HL-60 (cell line): ENCODE data around the gene FHL2.

ENCODE experiments used
- DNase-seq, 2 experiments: peaks; one replicate each; pipeline ENCODE4 v3.0.0-alpha.2; 2010 to 2020; ENCODE audit warnings: low read depth in 1 of 2, low spot score in 1 of 2
- H3K27ac ChIP-seq: fragments of 250-450 bp; sonication (Bioruptor Pico); replicated peaks from 2 replicates; pipeline ENCODE4 v1.5.1; 2020; ENCODE audit warnings: mild to moderate bottlenecking, moderate library complexity
- H3K27me3 ChIP-seq: fragments of 250-450 bp; sonication (Bioruptor Pico); 2 replicates; pipeline ENCODE4 v1.5.1; 2021; ENCODE audit warnings: mild to moderate bottlenecking, moderate library complexity; ENCODE audit not compliant: insufficient read depth, poor library complexity, severe bottlenecking
- H3K4me3 ChIP-seq: replicated peaks from 2 replicates; pipeline ENCODE4 v1.5.1; 2011; ENCODE audit warnings: mild to moderate bottlenecking, control low read depth, low read length; ENCODE audit not compliant: insufficient read depth
- CTCF ChIP-seq: IDR thresholded peaks from one replicate; pipeline ENCODE4 v1.5.1; 2011; ENCODE audit warnings: low read length, control low read depth, inconsistent platforms; ENCODE audit not compliant: insufficient read depth
- GABPA ChIP-seq: IDR thresholded peaks from 2 replicates; pipeline ENCODE4 v1.6.1; 2012; ENCODE audit warnings: low read depth
- POLR2AphosphoS5 ChIP-seq: IDR thresholded peaks from 2 replicates; pipeline ENCODE4 v1.6.1; 2012; ENCODE audit warnings: low read depth
- REST ChIP-seq: IDR thresholded peaks from 2 replicates; pipeline ENCODE4 v1.6.1; 2012; ENCODE audit warnings: low read depth; ENCODE audit not compliant: insufficient replicate concordance
- SPI1 ChIP-seq: IDR thresholded peaks from 2 replicates; pipeline ENCODE4 v1.6.1; 2012; ENCODE audit warnings: low read depth, mild to moderate bottlenecking, borderline replicate concordance

FHL2 gene

GRCh38 chr2:105442721-105443120 lies 43.9 kb upstream of the FHL2 start:
- Histone ChIP-seq H3K27me3 (no peaks in the 10 kb centered on the region), H3K4me3 (no peak overlapping the region), H3K27ac (no peak overlapping the region)
- DNase-seq, result no peak
- TF ChIP-seq CTCF, result no peak
- no peak for TF ChIP-seq POLR2AphosphoS5
- no peak for TF ChIP-seq SPI1
- TF ChIP-seq REST, result no peak
- no peak for TF ChIP-seq GABPA

GRCh38 chr2:105442056-105442455 lies 43.2 kb upstream of the FHL2 start:
- TF ChIP-seq GABPA, result no peak
- TF ChIP-seq REST, result no peak
- TF ChIP-seq CTCF, result no peak
- no peak for TF ChIP-seq SPI1
- no peak for TF ChIP-seq POLR2AphosphoS5
- H3K27ac ChIP-seq, result no peak overlapping the region
- no peaks in the 10 kb centered on the region for H3K27me3 ChIP-seq
- no peak overlapping the region for H3K4me3 ChIP-seq
- DNase-seq, result no peak

GRCh38 chr2:105439141-105439540 lies 40.3 kb upstream of the FHL2 start:
- Histone ChIP-seq H3K27ac (no peak overlapping the region), H3K4me3 (no peak overlapping the region), H3K27me3 (no peaks in the 10 kb centered on the region)
- TF ChIP-seq POLR2AphosphoS5 (no peak), SPI1 (no peak), REST (no peak), GABPA (no peak), CTCF (no peak)
- no peak for DNase-seq
